Uterus (tissue), 2 donors: Measurements from ENCODE around the gene NT5C1A.

ENCODE experiments used
- CTCF ChIP-seq, 4 experiments: fragments of 200-600 bp in 2 of 4; fragments of 450-650 bp in 2 of 4; sonication (generic) in 2 of 4; IDR thresholded peaks; one replicate each; pipeline ENCODE4 v1.5.1; 2016 to 2019; ENCODE audit warnings: antibody characterized with exemption in 4 of 4, mild to moderate bottlenecking in 2 of 4, moderate library complexity in 1 of 4
- POLR2A ChIP-seq, 2 donors: fragments of 450-650 bp; IDR thresholded peaks; one replicate each; pipeline ENCODE4 v1.6.1; 2016; ENCODE audit warnings: antibody characterized with exemption in 2 of 2, mild to moderate bottlenecking in 1 of 2, moderate library complexity in 1 of 2

- TF ChIP-seq POLR2A (IDR thresholded peaks at IDR 0.05) (no peak), CTCF (IDR thresholded peaks at IDR 0.05) (no peak)
These were observed 1.2 kb downstream of the NT5C1A start for GRCh38 chr1:39670689-39671088.
